Stimulated activated CD8-positive, alpha-beta memory T cell treated with anti-CD3 and anti-CD28 coated beads, Interleukin-4, amount 100 ng/mL, for 4 hours (primary cell): ENCODE measurements around the gene PYCARD.
"Not testable (repeated sequence)": the region's sequence is repeated elsewhere in the genome, so short reads cannot be mapped to it uniquely, and the experiment has no call there.

Experiments used
- DNase-seq, 2 donors: peaks; one replicate each; pipeline ENCODE4 v3.0.0-alpha.2; 2020; ENCODE audit warnings: low read depth in 2 of 2, low spot score in 1 of 2

The PYCARD gene

GRCh38 chr16:31215287-31216162 is 13.0 kb upstream of the PYCARD start:
- DNase-seq: no peak

GRCh38 chr16:31214708-31215286 is 12.2 kb upstream of the PYCARD start:
- DNase-seq: no peak

DNA sequence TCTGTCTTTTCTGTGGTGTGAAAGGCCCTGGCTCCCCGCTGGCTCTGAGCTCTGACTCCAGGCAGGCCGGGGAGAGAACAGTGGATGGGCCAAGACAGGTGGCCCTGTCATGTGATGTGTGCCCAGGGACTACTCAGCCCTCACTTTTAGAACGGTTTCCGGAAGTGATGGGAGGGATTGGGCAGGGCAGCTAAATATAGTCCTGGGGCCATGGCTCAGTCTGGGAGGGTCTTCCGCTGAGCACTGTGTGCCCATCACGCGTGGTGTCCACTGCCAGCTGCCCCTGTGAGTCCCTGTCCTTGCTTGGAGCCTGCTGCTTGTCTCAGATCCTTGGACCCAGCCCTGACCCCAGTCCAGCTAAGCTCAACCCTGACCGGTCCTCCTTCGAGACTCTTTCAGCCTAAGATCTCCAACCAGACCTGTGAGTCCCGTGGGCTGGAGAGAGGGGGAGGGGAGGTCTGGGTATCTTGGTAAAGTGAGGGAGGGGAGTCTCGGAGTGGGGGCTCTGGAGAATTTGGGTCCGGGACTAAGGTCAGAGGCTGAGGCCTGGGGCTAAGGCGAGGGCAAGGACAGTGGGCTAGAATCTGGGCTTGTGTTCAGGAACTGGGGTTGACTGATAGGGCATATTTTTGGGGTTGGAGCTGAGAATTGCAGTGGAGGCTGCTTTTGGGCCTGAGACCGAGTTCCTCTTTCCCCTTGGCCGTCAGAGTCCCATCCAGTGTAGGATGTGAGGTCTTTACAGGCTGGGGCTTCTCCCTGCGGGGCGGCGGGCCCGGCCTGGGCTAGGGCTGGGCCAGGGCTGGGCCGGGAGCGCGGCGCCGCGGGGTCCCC is 11.5 kb upstream of the PYCARD start, which contains the start of gene TRIM72:
TRIM72 (plus strand) TSS at position 243 of the 831 bp plus-strand sequence. CDS start 620 bp downstream, outside the sequence.
- DNase-seq: no peak

DNA sequence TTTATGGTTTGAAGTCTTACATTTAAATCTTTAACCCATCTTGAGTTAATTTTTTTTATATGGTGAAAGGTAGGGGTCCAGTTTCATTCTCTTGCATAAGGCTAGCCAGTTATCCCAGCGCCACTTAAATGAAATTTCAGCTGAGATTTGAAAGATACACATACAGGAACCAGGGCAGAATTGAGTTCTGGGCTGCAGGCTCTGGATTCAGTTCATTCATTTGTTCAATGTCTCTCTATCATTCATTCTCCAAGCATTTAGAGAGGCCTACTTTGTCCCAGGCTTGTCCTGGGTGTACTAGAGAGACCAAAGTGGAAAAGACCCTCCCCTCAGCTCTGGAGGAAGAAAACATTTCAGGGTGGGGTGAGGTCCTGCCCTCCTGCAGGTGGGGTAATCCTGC is 10.8 kb upstream of the PYCARD start:
- DNase-seq: no peak

- no peak for DNase-seq
Measured at GRCh38 chr16:31206776-31207175, 4.2 kb upstream of the PYCARD start.

DNA sequence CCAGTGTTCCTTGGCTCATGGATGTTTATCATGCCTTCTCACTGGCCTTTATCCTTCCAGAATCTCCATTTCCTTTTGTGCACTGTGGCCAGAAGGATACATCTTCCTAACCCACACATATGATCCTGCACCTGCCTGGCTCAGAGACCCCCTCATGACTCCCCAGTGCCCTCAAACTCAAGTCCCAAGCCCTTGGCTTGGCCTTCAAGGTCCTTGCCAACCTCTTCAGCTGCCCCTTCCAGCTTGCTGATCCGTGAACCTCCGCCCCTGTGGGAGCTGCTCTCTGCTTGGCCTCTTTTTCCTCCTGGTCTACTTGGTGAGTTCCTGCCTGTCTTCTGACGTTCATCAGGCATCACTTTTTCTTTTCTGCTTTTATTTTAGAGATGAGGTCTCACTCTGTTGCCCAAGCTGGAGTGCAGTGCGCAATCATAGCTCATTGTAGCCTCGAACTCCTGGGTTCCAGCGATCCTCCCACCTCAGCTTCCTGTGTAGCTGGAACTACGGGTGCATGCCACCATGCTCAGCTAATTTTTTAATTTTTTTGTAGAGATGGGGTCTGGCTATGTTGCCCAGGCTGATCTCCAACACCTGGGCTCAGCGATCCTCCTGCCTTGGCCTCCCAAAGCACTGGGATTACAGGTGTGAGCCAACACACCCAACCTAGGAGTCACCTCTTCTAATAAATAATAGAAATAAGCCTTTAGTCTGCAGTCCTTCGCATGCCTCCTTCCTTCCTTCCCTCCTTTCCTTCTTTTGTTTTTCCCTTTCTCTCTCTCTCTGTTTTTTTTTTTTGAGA is 2.5 kb upstream of the PYCARD start:
- no peak for DNase-seq

GRCh38 chr16:31201582-31202413 is 762 bp downstream of the PYCARD start:
- no peak for DNase-seq

GRCh38 chr16:31200821-31201568 is 1.6 kb downstream of the PYCARD start:
- DNase-seq: no peak

- not testable (repeated sequence) for DNase-seq
Measured at GRCh38 chr16:31200111-31200510, 2.4 kb downstream of the PYCARD start.

GRCh38 chr16:31199430-31200041 is 3.0 kb downstream of the PYCARD start:
- DNase-seq: no peak

DNA sequence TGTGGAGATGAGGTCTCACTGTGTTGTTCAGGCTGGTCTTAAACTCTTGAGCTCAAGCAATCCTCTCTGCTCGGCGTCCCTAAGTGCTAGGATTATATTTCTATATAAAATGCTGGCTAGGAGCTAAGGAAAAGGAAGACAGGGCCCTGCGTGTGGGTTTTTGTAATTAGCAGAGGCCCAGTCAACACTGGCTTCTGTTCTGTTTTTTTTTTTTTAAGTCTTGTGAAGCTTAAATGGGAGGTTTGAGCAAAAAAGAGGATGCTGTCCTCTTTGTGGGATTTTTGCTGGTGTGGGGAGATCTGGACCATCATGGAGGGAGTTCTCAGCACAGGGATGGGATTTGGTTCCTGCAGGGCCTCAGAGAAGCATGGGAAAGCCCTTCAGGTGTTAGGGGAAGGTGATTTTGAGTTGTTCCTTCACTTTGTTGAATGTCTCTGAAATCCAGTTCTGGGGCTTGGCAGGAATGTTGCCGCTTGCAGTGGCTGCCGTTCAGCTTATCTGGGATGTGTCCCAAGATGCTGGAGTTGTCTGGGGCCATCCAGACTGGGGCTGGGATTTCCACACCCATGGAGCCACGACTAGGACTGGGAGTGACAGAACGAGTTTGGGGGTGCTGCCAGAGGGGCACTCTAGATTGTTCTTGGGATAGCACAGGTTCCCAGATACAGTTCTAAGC is 4.2 kb downstream of the PYCARD start:
- DNase-seq: no peak

- no peak for DNase-seq
Measured at GRCh38 chr16:31196324-31197088, 6.1 kb downstream of the PYCARD start.

- DNase-seq: not testable (repeated sequence)
Measured at GRCh38 chr16:31195861-31196260, 6.7 kb downstream of the PYCARD start.

DNA sequence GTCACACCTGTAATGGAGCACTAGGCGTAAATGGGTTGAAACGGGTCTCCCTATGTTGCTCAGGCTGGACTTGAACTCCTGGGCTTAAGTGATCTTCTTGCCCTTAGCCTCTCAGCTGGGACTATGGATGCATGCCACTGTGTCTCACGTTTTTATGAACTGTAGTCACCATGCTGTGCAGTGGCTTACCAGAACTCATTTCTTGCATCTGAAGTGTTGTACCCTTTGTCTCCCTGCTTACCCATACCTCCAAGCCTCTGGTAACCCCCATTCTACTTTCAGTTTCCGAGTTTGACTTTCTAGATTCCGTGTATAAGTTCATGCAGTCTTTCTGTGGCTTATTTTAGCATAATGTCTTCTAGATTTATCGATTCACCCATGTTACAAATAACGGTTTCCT is 7.7 kb downstream of the PYCARD start:
- no peak for DNase-seq

DNA sequence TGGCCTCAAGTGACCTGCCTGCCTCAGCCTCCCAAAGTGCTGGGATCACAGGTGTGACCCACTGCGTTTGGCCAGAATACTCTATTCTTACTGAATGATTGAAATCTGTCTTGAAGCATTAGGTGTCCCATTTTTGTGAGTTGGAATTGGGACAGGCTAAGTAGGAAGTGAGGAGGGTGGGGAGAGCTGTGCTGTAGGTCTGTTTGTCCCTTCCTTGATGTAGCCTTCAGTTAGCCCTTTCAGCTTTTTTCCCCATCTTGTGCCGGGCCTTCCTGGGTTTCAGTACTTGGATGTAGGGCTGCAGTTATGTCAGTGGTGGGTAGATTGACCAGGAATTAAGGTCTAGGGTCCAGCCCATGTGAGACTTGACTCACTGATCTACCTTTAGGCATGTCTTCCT is 8.7 kb downstream of the PYCARD start:
- DNase-seq: no peak

GRCh38 chr16:31192856-31193642 is 9.5 kb downstream of the PYCARD start:
- no peak for DNase-seq
